Thyroid gland (tissue), 4 donors: ENCODE data around the gene TSGA10IP.

Experiments
- POLR2A ChIP-seq, 2 donors: fragments of 450-650 bp; IDR thresholded peaks; one replicate each; pipeline ENCODE4 v1.6.1; 2017; ENCODE audit warnings: antibody characterized with exemption in 2 of 2, mild to moderate bottlenecking in 2 of 2, moderate library complexity in 1 of 2
- TF ChIP-seq, protein P1 (sequence below), 6 experiments: fragments of 200-600 bp in 3 of 6; fragments of 450-650 bp in 3 of 6; sonication (generic) in 3 of 6; IDR thresholded peaks; one replicate each; pipeline ENCODE4 v1.5.1; 2016 to 2019; ENCODE audit warnings: antibody characterized with exemption in 6 of 6, mild to moderate bottlenecking in 2 of 6, inconsistent platforms in 1 of 6, moderate library complexity in 1 of 6

DNA sequence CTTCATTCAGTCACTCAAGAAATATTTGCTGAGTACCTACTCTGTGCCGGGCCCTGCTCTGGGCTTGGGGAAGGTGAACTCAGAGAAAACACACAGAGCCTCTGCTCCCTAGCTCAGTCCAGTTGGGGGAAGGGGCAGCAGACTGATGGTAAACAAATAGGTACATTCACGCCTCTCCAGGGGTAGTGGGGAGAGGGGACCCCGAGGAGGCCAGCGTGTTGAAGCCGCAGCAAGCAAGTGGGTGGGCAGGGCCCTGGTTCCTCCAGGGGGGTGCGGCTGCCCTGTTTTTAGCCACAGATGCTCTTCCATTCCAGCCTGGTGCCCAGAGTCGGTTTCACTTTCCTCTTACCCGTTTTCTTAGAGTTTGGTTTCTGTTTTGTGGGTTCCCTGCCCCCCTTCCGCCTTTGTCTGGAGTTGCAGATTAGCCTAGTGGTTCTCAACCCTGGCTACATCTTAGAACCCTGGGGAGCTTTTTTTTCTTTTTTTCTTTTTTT is 17.3 kb upstream of the TSGA10IP start:
- TF ChIP-seq, protein P1, sequence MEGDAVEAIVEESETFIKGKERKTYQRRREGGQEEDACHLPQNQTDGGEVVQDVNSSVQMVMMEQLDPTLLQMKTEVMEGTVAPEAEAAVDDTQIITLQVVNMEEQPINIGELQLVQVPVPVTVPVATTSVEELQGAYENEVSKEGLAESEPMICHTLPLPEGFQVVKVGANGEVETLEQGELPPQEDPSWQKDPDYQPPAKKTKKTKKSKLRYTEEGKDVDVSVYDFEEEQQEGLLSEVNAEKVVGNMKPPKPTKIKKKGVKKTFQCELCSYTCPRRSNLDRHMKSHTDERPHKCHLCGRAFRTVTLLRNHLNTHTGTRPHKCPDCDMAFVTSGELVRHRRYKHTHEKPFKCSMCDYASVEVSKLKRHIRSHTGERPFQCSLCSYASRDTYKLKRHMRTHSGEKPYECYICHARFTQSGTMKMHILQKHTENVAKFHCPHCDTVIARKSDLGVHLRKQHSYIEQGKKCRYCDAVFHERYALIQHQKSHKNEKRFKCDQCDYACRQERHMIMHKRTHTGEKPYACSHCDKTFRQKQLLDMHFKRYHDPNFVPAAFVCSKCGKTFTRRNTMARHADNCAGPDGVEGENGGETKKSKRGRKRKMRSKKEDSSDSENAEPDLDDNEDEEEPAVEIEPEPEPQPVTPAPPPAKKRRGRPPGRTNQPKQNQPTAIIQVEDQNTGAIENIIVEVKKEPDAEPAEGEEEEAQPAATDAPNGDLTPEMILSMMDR (IDR thresholded peaks at IDR 0.05): no peak
- TF ChIP-seq POLR2A (IDR thresholded peaks at IDR 0.05): no peak
